ENCODE measurements around the gene FANK1. TPM values are rescaled to one million over a fixed set of nuclear protein-coding genes. Genes with fewer than 3 reads are reported as not detected.
A peak's percentile ranks its signal among the peaks of the same experiment; 100 is the strongest.
"Not testable (repeated sequence)": the region's sequence is repeated elsewhere in the genome, so short reads cannot be mapped to it uniquely, and the experiment has no call there.

Gene FANK1
- total RNA-seq = 1 to 10 TPM in 1 of 4 donors, under 1 TPM in 3; 0.37 to 1.0 (median 0.51) TPM
- polyA plus RNA-seq = 0.41 TPM
- long read RNA-seq, donor 1 = 0 reads
- long read RNA-seq, donor 2 = 0 reads
- long read RNA-seq, donor 3, partial matches to known transcripts = 0 of 2 reads
- long read RNA-seq, donor 3, other reads (novel, unspliced or antisense) = 2 of 2 reads
- long read RNA-seq, donor 4, partial matches to known transcripts = 0 of 2 reads
- long read RNA-seq, donor 4, other reads (novel, unspliced or antisense) = 2 of 2 reads

- peak within 1 kb of the TSS; percentile 85 for H3K27ac ChIP-seq (ENCODE audit: low read length)
- H3K9me3 ChIP-seq (ENCODE audit: control insufficient read depth, low read length); H3K4me1 ChIP-seq (ENCODE audit: control insufficient read depth, insufficient read depth, low read length); intact Hi-C loops (cut with DNase I); H3K27me3 ChIP-seq (ENCODE audit: control insufficient read depth, insufficient read depth): not testable (repeated sequence)
- peak; percentile 94 to 98 (median 96) for DNase-seq
- peak within 1 kb of the TSS; percentile 43 for H3K4me3 ChIP-seq (ENCODE audit: low read length)
- WGBS = 21% methylated on average over 106 of the region's 106 CpGs
- peak; percentile 85 to 94 for ATAC-seq
Observed at GRCh38 chr10:125896088-125896934, at the start of gene FANK1. Gene FANK1 (plus strand): TSS chr10:125896564. CDS start chr10:125896643, 79 bp downstream.

DNA sequence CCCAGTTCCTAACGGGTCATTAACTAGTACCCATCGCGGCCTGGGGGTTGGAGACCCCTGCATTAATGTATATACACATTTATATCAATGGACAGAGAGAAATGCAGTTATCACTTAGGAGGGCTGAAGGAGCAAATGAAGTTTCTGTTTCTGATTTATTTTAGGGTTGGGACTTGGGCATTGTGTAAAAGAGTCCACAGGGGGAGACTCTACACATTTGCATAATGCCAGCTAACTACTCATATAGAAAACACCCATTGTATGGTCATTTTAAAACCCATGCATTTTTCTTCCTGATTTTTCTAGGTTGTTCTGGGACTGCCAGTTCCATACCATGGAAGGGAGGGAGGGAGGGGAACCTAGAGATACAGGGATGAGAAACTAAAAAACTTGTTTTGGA is 49.5 kb upstream of the FANK1 start:
- no peak for DNase-seq
- intact Hi-C loops (cut with DNase I) = no loop called here
- Histone ChIP-seq H3K4me3 (ENCODE audit: low read length) (no peak overlapping the region), H3K9me3 (ENCODE audit: control insufficient read depth, low read length) (no peaks in the 10 kb centered on the region), H3K4me1 (ENCODE audit: control insufficient read depth, insufficient read depth, low read length) (no peaks in the 10 kb centered on the region), H3K27me3 (ENCODE audit: control insufficient read depth, insufficient read depth) (no peaks in the 10 kb centered on the region), H3K27ac (ENCODE audit: low read length) (no peak overlapping the region)
- 95% methylated on average over 3 of the region's 3 CpGs for WGBS
- ATAC-seq = no peak

DNA sequence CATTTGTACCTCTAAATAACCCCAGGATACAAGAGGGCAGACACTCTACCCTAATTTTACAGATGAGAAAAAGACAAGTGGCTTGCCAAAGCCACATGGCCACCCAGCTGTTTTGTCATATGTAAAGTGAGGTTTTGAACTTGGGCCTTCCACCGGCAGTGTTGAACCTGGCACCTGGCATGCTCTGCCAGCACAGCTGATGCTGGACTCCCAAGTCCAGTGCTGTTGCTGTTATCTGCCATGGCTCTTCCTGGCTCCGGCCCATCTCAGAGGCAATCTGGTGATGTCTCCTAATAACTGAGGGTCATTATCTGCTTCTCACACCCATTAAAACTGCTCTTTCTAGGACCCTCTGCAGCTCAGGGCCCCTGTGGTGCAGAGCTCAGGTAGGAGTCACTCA is 48.0 kb upstream of the FANK1 start:
- Histone ChIP-seq H3K4me1 (ENCODE audit: control insufficient read depth, insufficient read depth, low read length) (no peaks in the 10 kb centered on the region), H3K4me3 (ENCODE audit: low read length) (no peak overlapping the region), H3K27ac (ENCODE audit: low read length) (no peak overlapping the region), H3K27me3 (ENCODE audit: control insufficient read depth, insufficient read depth) (no peaks in the 10 kb centered on the region), H3K9me3 (ENCODE audit: control insufficient read depth, low read length) (no peaks in the 10 kb centered on the region)
- ATAC-seq (no peak), DNase-seq (no peak)
- intact Hi-C loops (cut with DNase I) = no loop called here
- WGBS = 84% methylated on average over 2 of the region's 2 CpGs

GRCh38 chr10:125848857-125849256 is 47.5 kb upstream of the FANK1 start:
- no peak for DNase-seq
- intact Hi-C loops (cut with DNase I) = no loop called here
- no peak for ATAC-seq
- no peaks in the 10 kb centered on the region for H3K27me3 ChIP-seq (ENCODE audit: control insufficient read depth, insufficient read depth)
- no peak overlapping the region for H3K4me3 ChIP-seq (ENCODE audit: low read length)
- H3K4me1 ChIP-seq (ENCODE audit: control insufficient read depth, insufficient read depth, low read length) = no peaks in the 10 kb centered on the region
- WGBS = 92% methylated on average over 2 of the region's 2 CpGs
- H3K27ac ChIP-seq (ENCODE audit: low read length) = no peak overlapping the region
- H3K9me3 ChIP-seq (ENCODE audit: control insufficient read depth, low read length) = no peaks in the 10 kb centered on the region

- intact Hi-C loops (cut with DNase I) = no loop called here
- DNase-seq = no peak
- H3K27me3 ChIP-seq (ENCODE audit: control insufficient read depth, insufficient read depth) = no peaks in the 10 kb centered on the region
- 89% methylated on average over 7 of the region's 7 CpGs for WGBS
- H3K4me3 ChIP-seq (ENCODE audit: low read length) = no peak overlapping the region
- no peak overlapping the region for H3K27ac ChIP-seq (ENCODE audit: low read length)
- no peak for ATAC-seq
- no peaks in the 10 kb centered on the region for H3K9me3 ChIP-seq (ENCODE audit: control insufficient read depth, low read length)
- H3K4me1 ChIP-seq (ENCODE audit: control insufficient read depth, insufficient read depth, low read length) = no peaks in the 10 kb centered on the region
Observed at GRCh38 chr10:125849448-125849847, 46.9 kb upstream of the FANK1 start.

GRCh38 chr10:125850766-125851731 is 45.3 kb upstream of the FANK1 start:
- Histone ChIP-seq H3K27me3 (ENCODE audit: control insufficient read depth, insufficient read depth) (no peaks in the 10 kb centered on the region), H3K27ac (ENCODE audit: low read length) (peak overlapping the region; percentile 51), H3K4me3 (ENCODE audit: low read length) (no peak overlapping the region), H3K4me1 (ENCODE audit: control insufficient read depth, insufficient read depth, low read length) (no peaks in the 10 kb centered on the region), H3K9me3 (ENCODE audit: control insufficient read depth, low read length) (no peaks in the 10 kb centered on the region)
- DNase-seq (no peak), ATAC-seq (no peak)
- intact Hi-C loops (cut with DNase I) = no loop called here
- 87% methylated on average over 2 of the region's 2 CpGs for WGBS

DNA sequence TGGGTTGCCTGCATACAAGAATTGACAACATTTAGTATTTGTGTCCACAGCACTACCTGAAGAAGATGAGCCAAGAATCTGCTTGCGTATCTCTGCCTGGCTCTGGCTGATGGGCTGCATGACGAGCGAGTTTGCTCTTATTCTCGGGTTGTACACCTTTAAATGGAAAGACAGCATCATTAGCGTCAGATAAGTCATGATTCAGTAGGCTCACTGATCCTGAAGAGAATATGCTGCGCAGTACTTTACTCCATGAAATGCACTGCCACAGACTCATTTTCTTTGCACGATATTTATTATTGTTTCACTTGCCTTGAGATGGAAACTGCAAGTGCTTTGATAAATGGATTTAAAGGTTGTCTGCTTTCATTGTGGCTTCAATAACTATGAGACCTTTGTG is 43.9 kb upstream of the FANK1 start:
- WGBS = 93% methylated on average over 7 of the region's 7 CpGs
- intact Hi-C loops (cut with DNase I) = no loop called here
- H3K27ac ChIP-seq (ENCODE audit: low read length) = no peak overlapping the region
- no peaks in the 10 kb centered on the region for H3K9me3 ChIP-seq (ENCODE audit: control insufficient read depth, low read length)
- H3K27me3 ChIP-seq (ENCODE audit: control insufficient read depth, insufficient read depth) = no peaks in the 10 kb centered on the region
- no peaks in the 10 kb centered on the region for H3K4me1 ChIP-seq (ENCODE audit: control insufficient read depth, insufficient read depth, low read length)
- H3K4me3 ChIP-seq (ENCODE audit: low read length) = no peak overlapping the region
- ATAC-seq (no peak), DNase-seq (no peak)

DNA sequence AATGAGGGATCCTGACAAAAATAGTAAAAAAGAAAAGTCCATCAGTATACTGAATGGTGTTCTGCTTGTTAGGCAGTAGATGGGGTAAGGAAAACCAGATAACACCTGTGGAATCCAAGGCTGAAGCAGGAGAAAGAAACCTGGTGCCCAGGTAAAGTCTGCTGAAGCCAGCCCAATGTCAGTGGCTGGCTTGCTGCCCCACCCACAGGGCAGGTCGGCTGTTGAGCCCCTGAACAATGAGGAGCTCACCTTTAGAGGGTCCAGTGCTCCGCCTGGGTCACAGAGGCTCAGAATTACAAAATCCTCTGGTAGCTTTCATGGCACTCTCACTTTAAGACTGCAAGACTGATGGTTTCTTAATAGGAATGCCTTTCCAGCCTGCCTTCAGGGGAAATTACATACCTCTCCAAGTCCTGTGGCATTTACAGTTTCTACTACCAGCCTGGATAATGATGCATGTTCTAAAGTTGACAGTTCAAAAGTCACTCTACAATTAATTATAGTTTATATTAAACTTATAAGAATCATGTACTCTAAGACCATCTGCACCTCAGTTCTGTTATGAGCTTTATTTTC is 39.1 kb upstream of the FANK1 start:
- WGBS = 85% methylated on average over 2 of the region's 2 CpGs
- no peak overlapping the region for H3K27ac ChIP-seq (ENCODE audit: low read length)
- intact Hi-C loops (cut with DNase I) = no loop called here
- H3K4me1 ChIP-seq (ENCODE audit: control insufficient read depth, insufficient read depth, low read length) = no peaks in the 10 kb centered on the region
- H3K9me3 ChIP-seq (ENCODE audit: control insufficient read depth, low read length) = no peaks in the 10 kb centered on the region
- no peak overlapping the region for H3K4me3 ChIP-seq (ENCODE audit: low read length)
- no peak for DNase-seq
- H3K27me3 ChIP-seq (ENCODE audit: control insufficient read depth, insufficient read depth) = no peaks in the 10 kb centered on the region
- ATAC-seq = no peak

DNA sequence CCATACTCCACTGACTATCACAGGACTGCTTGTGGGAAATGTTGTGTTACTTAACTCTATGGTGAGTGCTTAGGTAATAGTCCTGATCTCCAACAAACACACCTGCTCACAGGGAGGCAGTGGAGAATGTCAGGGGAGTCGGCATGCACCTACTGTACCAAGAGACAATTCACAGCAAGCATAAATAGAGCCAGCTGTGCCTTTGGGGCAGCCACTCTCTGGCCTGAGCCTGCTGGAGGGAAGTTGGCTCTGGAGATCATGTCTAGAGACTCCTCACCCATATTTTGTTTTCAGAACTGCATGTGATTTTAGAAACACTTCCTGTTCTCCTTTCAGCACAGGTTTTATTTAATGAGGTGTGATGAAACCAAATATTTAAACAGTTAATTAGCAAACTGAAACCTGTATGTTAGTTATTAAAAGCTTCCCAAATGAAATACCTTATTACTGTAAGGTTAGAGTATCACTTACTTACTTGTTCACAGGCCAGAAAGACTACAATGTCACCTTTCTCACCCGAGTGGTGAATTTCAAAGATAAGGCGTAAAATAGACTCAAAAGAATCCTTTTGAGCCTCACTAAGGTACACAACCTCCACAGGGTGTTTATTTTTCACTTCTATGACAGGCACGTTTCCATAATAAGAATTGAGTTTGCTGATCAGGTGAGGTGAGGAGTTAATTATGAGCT is 37.1 kb upstream of the FANK1 start:
- H3K9me3 ChIP-seq (ENCODE audit: control insufficient read depth, low read length) = no peaks in the 10 kb centered on the region
- WGBS = 88% methylated on average over 4 of the region's 4 CpGs

GRCh38 chr10:125865120-125865519 is 31.2 kb upstream of the FANK1 start:
- DNase-seq = no peak
- no peak for ATAC-seq
- Histone ChIP-seq H3K27ac (ENCODE audit: low read length) (no peak overlapping the region), H3K27me3 (ENCODE audit: control insufficient read depth, insufficient read depth) (no peaks in the 10 kb centered on the region), H3K4me1 (ENCODE audit: control insufficient read depth, insufficient read depth, low read length) (no peaks in the 10 kb centered on the region), H3K9me3 (ENCODE audit: control insufficient read depth, low read length) (no peaks in the 10 kb centered on the region), H3K4me3 (ENCODE audit: low read length) (no peak overlapping the region)
- 84% methylated on average over 3 of the region's 3 CpGs for WGBS
- intact Hi-C loops (cut with DNase I) = loop anchor here in 1 of 4 donors (5.0 kb wide), 1 partner anchor 107 kb away; no protein-coding TSS in a partner anchor

More for the DNA sequence above, 37.1 kb upstream of the FANK1 start:
- no peak overlapping the region for H3K4me3 ChIP-seq (ENCODE audit: low read length)
- H3K4me1 ChIP-seq (ENCODE audit: control insufficient read depth, insufficient read depth, low read length) = no peaks in the 10 kb centered on the region
- intact Hi-C loops (cut with DNase I) = no loop called here
- no peak overlapping the region for H3K27ac ChIP-seq (ENCODE audit: low read length)
- DNase-seq (no peak), ATAC-seq (no peak)
- no peaks in the 10 kb centered on the region for H3K27me3 ChIP-seq (ENCODE audit: control insufficient read depth, insufficient read depth)

All from right cardiac atrium (tissue), 5 donors.